B cell (primary cell): ENCODE data around the gene ZFYVE21. TPM values are rescaled to one million over a fixed set of nuclear protein-coding genes. Genes with fewer than 3 reads are reported as not detected.

ENCODE experiments used
- ATAC-seq: fragments of 200-7000 bp; cut with Tn5 transposase; one replicate; pipeline ENCODE4 v1.10.0; 2021; ENCODE audit warnings: low read depth, mild to moderate bottlenecking, moderate number of reproducible peaks, moderate library complexity
- CTCF ChIA-PET: fragments of 350-600 bp; sonication (Branson Sonifier 250); formaldehyde crosslinking; loops from one replicate; lab custom pipeline; 2021; ENCODE audit warnings: antibody characterized with exemption, inconsistent platforms; lab: Charles Lee
- POLR2A ChIA-PET: fragments of 350-600 bp; sonication (Branson Sonifier 250); formaldehyde crosslinking; loops from one replicate; lab custom pipeline; 2021; ENCODE audit warnings: antibody characterized with exemption; lab: Charles Lee
- DNase-seq: peaks from one replicate; pipeline ENCODE4 v3.0.0; 2013
- H2AFZ ChIP-seq: 2 replicates; pipeline ENCODE4 v1.6.1; 2012; ENCODE audit warnings: mild to moderate bottlenecking, low read depth, low read length; ENCODE audit not compliant: insufficient read depth, poor library complexity, severe bottlenecking
- H3K27ac ChIP-seq, 2 donors: 1 replicate in 1 of 2; 2 replicates in 1 of 2; pipeline ENCODE4 v1.5.1; 2012 to 2013; ENCODE audit warnings: low read length in 2 of 2, mild to moderate bottlenecking in 2 of 2, moderate library complexity in 1 of 2
- H3K27me3 ChIP-seq, 4 experiments: fragments of 200-600 bp in 1 of 4; sonication (generic) in 1 of 4; replicated peaks in 1 of 4; 1 replicate in 2 of 4; 2 replicates in 2 of 4; pipeline versions ENCODE4 v1.6.1 to v1.7.0; 2013 to 2016; ENCODE audit warnings: low read length in 3 of 4, mild to moderate bottlenecking in 2 of 4, mixed read lengths in 1 of 4, moderate library complexity in 1 of 4; ENCODE audit not compliant: insufficient read depth in 4 of 4, control insufficient read depth in 3 of 4; ENCODE audit errors: control extremely low read depth in 1 of 4
- H3K36me3 ChIP-seq, 2 experiments: replicated peaks in 1 of 2; 1 replicate in 1 of 2; 2 replicates in 1 of 2; pipeline versions ENCODE4 v1.6.1 to v1.7.1; 2013; ENCODE audit warnings: low read length in 1 of 2; ENCODE audit not compliant: insufficient read depth in 2 of 2, control insufficient read depth in 1 of 2; ENCODE audit errors: control extremely low read depth in 1 of 2, extremely low read depth in 1 of 2
- H3K4me1 ChIP-seq, 2 donors: fragments of 200-600 bp in 1 of 2; sonication (generic) in 1 of 2; 1 replicate in 1 of 2; 2 replicates in 1 of 2; pipeline versions ENCODE4 v1.5.1 to v1.6.1; 2013 to 2017; ENCODE audit warnings: low read length in 2 of 2; ENCODE audit not compliant: control insufficient read depth in 2 of 2, insufficient read depth in 2 of 2
- H3K4me2 ChIP-seq: replicated peaks from 2 replicates; pipeline ENCODE3; 2012; ENCODE audit warnings: mild to moderate bottlenecking, low read depth, low read length; ENCODE audit not compliant: poor library complexity, severe bottlenecking
- H3K4me3 ChIP-seq, 5 experiments: fragments of 200-600 bp in 1 of 5; sonication (generic) in 1 of 5; 1 replicate in 3 of 5; 2 replicates in 2 of 5; pipeline versions ENCODE4 v1.5.1 to v1.7.0; 2011 to 2016; ENCODE audit warnings: low read length in 4 of 5, mild to moderate bottlenecking in 4 of 5, low read depth in 2 of 5, control low read depth in 1 of 5, moderate library complexity in 1 of 5; ENCODE audit not compliant: insufficient read depth in 1 of 5; ENCODE audit errors: control extremely low read depth in 1 of 5, extremely low read depth in 1 of 5
- H3K79me2 ChIP-seq: fragments of 200-600 bp; sonication (generic); one replicate; pipeline ENCODE4 v1.6.0; 2016; ENCODE audit warnings: low read length; ENCODE audit not compliant: control insufficient read depth, insufficient read depth
- H3K9ac ChIP-seq: fragments of 200-600 bp; sonication (generic); 2 replicates; pipeline ENCODE4 v1.6.1; 2017; ENCODE audit warnings: mild to moderate bottlenecking, low read length, moderate library complexity
- H3K9me3 ChIP-seq, 3 donors: one replicate each; pipeline versions ENCODE4 v1.6.1 to v1.7.1; 2013; ENCODE audit warnings: low read length in 2 of 3; ENCODE audit not compliant: control insufficient read depth in 2 of 3, insufficient read depth in 1 of 3; ENCODE audit errors: control extremely low read depth in 1 of 3
- H4K20me1 ChIP-seq: 2 replicates; pipeline ENCODE4 v1.6.0; 2012; ENCODE audit warnings: mild to moderate bottlenecking, low read length; ENCODE audit not compliant: insufficient read depth, control insufficient read depth, poor library complexity, severe bottlenecking
- H3K27ac Mint-ChIP-seq: one replicate; pipeline ENCODE4 v1.8.0; 2021; ENCODE audit warnings: mixed read lengths
- H3K27me3 Mint-ChIP-seq: one replicate; pipeline ENCODE4 v1.8.0; 2021; ENCODE audit warnings: mixed read lengths
- H3K4me1 Mint-ChIP-seq: one replicate; pipeline ENCODE4 v1.8.0; 2021; ENCODE audit warnings: mixed read lengths
- H3K4me3 Mint-ChIP-seq: one replicate; pipeline ENCODE4 v1.8.0; 2021; ENCODE audit warnings: mixed read lengths
- H3K9me3 Mint-ChIP-seq: one replicate; pipeline ENCODE4 v1.8.0; 2022; ENCODE audit warnings: mixed read lengths; ENCODE audit not compliant: insufficient read depth
- CTCF ChIP-seq: fragments of 200-600 bp; IDR thresholded peaks from one replicate; pipeline ENCODE4 v1.8.0; 2022; ENCODE audit warnings: antibody characterized with exemption, mild to moderate bottlenecking
- EZH2 ChIP-seq: IDR thresholded peaks from 2 replicates; pipeline ENCODE4 v1.6.1; 2012; ENCODE audit warnings: borderline replicate concordance, low read depth, mild to moderate bottlenecking, moderate library complexity, low read length; ENCODE audit not compliant: insufficient read depth, poor library complexity, severe bottlenecking
- WGBS: methylation state at CpG from one replicate; pipeline ENCODE4 v1.1.5; 2013; ENCODE audit warnings: missing lambda C conversion rate; ENCODE audit not compliant: insufficient coverage; 5-methylcytosine and 5-hydroxymethylcytosine counted together
- intact Hi-C: fragments of 100-400 bp; cut with micrococcal nuclease; formaldehyde crosslinking; loops from one replicate; pipeline ENCODE4 v1.10.0; 2022
- polyA plus RNA-seq: library from polyadenylated mRNA; depleted of rRNA; stranded (reverse); fragments of >200 nt; gene quantifications from 2 replicates; pipeline ENCODE4 v1.2.3, GENCODE V29; 2012
- total RNA-seq, 2 donors: library from RNA; stranded (reverse); fragments of 120-200 nt in 1 of 2; gene quantifications; 1 replicate in 1 of 2; 2 replicates in 1 of 2; pipeline versions ENCODE4 v1.2.3 to v1.2.4, GENCODE V29; 2013 to 2022

The ZFYVE21 gene
- total and polyA plus RNA-seq, 2 donors (not counting 1 experiment from before 2014, with no cell fraction given), result 17.0 to 18.6 TPM

- ATAC-seq (no peak), DNase-seq (no peak)
- 92% methylated on average over 6 of the region's 7 CpGs for WGBS
- Mint-ChIP-seq H3K27me3 (no peaks in the 10 kb centered on the region), H3K4me1 (no peaks in the 10 kb centered on the region), H3K4me3 (no peak overlapping the region), H3K27ac (no peak overlapping the region), H3K9me3 (no peaks in the 10 kb centered on the region)
- Histone ChIP-seq H2AFZ (no peak overlapping the region), H3K27ac (no peak overlapping the region), H3K9ac (no peak overlapping the region), H3K4me1 (no peaks in the 10 kb centered on the region), H3K27me3 (no peaks in the 10 kb centered on the region), H3K79me2 (no peaks in the 10 kb centered on the region), H4K20me1 (no peaks in the 10 kb centered on the region), H3K9me3 (no peaks in the 10 kb centered on the region), H3K4me3 (no peak overlapping the region), H3K4me2 (no peak overlapping the region), H3K36me3 (peaks cover 0 to 8% of the 10 kb centered on the region in 2 experiments)
- no peak for TF ChIP-seq EZH2
- no peak for TF ChIP-seq CTCF
- POLR2A ChIA-PET, result no interaction called here
- intact Hi-C loops, result no loop called here
- CTCF ChIA-PET, result no interaction called here
Measured at GRCh38 chr14:103735439-103735814, 19.8 kb downstream of the ZFYVE21 start.

GRCh38 chr14:103735815-103736545, 20.4 kb downstream of the ZFYVE21 start:
- Mint-ChIP-seq H3K27me3 (no peaks in the 10 kb centered on the region), H3K27ac (no peak overlapping the region), H3K9me3 (no peaks in the 10 kb centered on the region), H3K4me3 (no peak overlapping the region), H3K4me1 (no peaks in the 10 kb centered on the region)
- DNase-seq (no peak), ATAC-seq (no peak)
- WGBS, result 95% methylated on average over 22 of the region's 22 CpGs
- Histone ChIP-seq H3K9ac (no peak overlapping the region), H3K4me1 (no peaks in the 10 kb centered on the region), H3K27ac (no peak overlapping the region), H3K4me2 (no peak overlapping the region), H3K9me3 (no peaks in the 10 kb centered on the region), H3K36me3 (peaks cover 0 to 8% of the 10 kb centered on the region in 2 experiments), H4K20me1 (no peaks in the 10 kb centered on the region), H2AFZ (no peak overlapping the region), H3K4me3 (no peak overlapping the region), H3K79me2 (no peaks in the 10 kb centered on the region), H3K27me3 (no peaks in the 10 kb centered on the region)
- intact Hi-C loops, result no loop called here
- CTCF ChIA-PET, result no interaction called here
- POLR2A ChIA-PET, result no interaction called here
- TF ChIP-seq EZH2 (no peak), CTCF (no peak)
